ENCODE data around the gene CMC2.

GRCh38 chr16:80986557-80986956 lies 20.1 kb downstream of the CMC2 start:
- TF ChIP-seq, protein P1, sequence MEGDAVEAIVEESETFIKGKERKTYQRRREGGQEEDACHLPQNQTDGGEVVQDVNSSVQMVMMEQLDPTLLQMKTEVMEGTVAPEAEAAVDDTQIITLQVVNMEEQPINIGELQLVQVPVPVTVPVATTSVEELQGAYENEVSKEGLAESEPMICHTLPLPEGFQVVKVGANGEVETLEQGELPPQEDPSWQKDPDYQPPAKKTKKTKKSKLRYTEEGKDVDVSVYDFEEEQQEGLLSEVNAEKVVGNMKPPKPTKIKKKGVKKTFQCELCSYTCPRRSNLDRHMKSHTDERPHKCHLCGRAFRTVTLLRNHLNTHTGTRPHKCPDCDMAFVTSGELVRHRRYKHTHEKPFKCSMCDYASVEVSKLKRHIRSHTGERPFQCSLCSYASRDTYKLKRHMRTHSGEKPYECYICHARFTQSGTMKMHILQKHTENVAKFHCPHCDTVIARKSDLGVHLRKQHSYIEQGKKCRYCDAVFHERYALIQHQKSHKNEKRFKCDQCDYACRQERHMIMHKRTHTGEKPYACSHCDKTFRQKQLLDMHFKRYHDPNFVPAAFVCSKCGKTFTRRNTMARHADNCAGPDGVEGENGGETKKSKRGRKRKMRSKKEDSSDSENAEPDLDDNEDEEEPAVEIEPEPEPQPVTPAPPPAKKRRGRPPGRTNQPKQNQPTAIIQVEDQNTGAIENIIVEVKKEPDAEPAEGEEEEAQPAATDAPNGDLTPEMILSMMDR (IDR thresholded peaks at IDR 0.05), result no peak
- TF ChIP-seq POLR2AphosphoS5 (IDR thresholded peaks at IDR 0.05; ENCODE audit: insufficient read depth in 1 of 2, low read depth in 1 of 2) (no peak), POLR2A (IDR thresholded peaks at IDR 0.05) (no peak)

Measured in vagina (tissue), 2 donors.